GM12878 (cell line): ENCODE data around the gene CELSR3.

Experiments
- EZH2 ChIP-seq: IDR thresholded peaks from 2 replicates; pipeline ENCODE4 v1.6.1; 2012; ENCODE audit warnings: low read depth, mild to moderate bottlenecking, control low read depth, inconsistent platforms, low read length, borderline replicate concordance; ENCODE audit not compliant: control insufficient read depth
- KDM1A ChIP-seq: fragments of 200-600 bp; sonication (generic); IDR thresholded peaks from 2 replicates; pipeline ENCODE4 v1.6.1; 2016; ENCODE audit warnings: borderline replicate concordance
- POLR2A ChIP-seq: IDR thresholded peaks from 2 replicates; pipeline ENCODE4 v1.6.1; 2011; ENCODE audit warnings: low read depth, mild to moderate bottlenecking, low read length
- POLR2AphosphoS5 ChIP-seq: IDR thresholded peaks from 2 replicates; pipeline ENCODE4 v1.6.1; 2011; ENCODE audit warnings: mild to moderate bottlenecking, low read length, inconsistent platforms
- TF ChIP-seq, protein P1 (sequence below): fragments of 450-650 bp; formaldehyde crosslinking; IDR thresholded peaks from 2 replicates; pipeline ENCODE4 v1.4.0; 2020; ENCODE audit warnings: mild to moderate bottlenecking, moderate library complexity
- TF ChIP-seq, protein P2 (sequence below): fragments of 450-650 bp; IDR thresholded peaks from 2 replicates; pipeline ENCODE4 v1.6.1; 2016; ENCODE audit warnings: mild to moderate bottlenecking
- TF ChIP-seq, protein P3 (sequence below), 3 experiments: IDR thresholded peaks in 2 of 3; conservative IDR thresholded peaks in 1 of 3; 2 replicates each; pipeline ENCODE4 v1.5.1; 2011; ENCODE audit warnings: low read depth in 3 of 3, low read length in 3 of 3, mild to moderate bottlenecking in 3 of 3, control low read depth in 2 of 3, moderate library complexity in 2 of 3, inconsistent platforms in 1 of 3, mixed read lengths in 1 of 3; ENCODE audit not compliant: control insufficient read depth in 2 of 3, insufficient read depth in 1 of 3; ENCODE audit errors: extremely low read depth in 1 of 3

DNA sequence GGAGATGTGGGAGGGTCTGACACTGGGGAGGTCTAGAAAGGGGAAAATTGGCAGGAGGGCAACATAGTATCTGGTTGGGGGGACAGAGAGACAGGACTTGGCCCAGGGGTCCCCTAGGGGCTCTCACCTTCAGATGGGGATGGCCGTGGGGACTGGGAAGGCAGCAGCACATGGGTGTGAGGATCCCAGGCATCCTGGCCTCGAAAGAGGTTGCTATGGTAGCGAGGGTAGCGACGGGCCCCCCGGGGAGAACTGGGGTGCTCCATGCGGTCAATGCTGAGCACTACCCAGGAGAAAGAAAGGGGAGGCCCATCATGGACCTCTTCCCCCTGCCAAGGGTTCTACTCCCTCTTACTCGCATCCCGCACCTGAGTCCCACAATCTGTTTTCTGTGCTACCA is 15.0 kb downstream of the CELSR3 start:
- TF ChIP-seq, protein P1, sequence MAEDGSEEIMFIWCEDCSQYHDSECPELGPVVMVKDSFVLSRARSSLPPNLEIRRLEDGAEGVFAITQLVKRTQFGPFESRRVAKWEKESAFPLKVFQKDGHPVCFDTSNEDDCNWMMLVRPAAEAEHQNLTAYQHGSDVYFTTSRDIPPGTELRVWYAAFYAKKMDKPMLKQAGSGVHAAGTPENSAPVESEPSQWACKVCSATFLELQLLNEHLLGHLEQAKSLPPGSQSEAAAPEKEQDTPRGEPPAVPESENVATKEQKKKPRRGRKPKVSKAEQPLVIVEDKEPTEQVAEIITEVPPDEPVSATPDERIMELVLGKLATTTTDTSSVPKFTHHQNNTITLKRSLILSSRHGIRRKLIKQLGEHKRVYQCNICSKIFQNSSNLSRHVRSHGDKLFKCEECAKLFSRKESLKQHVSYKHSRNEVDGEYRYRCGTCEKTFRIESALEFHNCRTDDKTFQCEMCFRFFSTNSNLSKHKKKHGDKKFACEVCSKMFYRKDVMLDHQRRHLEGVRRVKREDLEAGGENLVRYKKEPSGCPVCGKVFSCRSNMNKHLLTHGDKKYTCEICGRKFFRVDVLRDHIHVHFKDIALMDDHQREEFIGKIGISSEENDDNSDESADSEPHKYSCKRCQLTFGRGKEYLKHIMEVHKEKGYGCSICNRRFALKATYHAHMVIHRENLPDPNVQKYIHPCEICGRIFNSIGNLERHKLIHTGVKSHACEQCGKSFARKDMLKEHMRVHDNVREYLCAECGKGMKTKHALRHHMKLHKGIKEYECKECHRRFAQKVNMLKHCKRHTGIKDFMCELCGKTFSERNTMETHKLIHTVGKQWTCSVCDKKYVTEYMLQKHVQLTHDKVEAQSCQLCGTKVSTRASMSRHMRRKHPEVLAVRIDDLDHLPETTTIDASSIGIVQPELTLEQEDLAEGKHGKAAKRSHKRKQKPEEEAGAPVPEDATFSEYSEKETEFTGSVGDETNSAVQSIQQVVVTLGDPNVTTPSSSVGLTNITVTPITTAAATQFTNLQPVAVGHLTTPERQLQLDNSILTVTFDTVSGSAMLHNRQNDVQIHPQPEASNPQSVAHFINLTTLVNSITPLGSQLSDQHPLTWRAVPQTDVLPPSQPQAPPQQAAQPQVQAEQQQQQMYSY (CRISPR knock-in tag) = no peak
- TF ChIP-seq KDM1A (no peak), POLR2AphosphoS5 (no peak), POLR2A (no peak), EZH2 (no peak)
- TF ChIP-seq, protein P2, sequence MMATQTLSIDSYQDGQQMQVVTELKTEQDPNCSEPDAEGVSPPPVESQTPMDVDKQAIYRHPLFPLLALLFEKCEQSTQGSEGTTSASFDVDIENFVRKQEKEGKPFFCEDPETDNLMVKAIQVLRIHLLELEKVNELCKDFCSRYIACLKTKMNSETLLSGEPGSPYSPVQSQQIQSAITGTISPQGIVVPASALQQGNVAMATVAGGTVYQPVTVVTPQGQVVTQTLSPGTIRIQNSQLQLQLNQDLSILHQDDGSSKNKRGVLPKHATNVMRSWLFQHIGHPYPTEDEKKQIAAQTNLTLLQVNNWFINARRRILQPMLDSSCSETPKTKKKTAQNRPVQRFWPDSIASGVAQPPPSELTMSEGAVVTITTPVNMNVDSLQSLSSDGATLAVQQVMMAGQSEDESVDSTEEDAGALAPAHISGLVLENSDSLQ = no peak
- TF ChIP-seq, protein P3, sequence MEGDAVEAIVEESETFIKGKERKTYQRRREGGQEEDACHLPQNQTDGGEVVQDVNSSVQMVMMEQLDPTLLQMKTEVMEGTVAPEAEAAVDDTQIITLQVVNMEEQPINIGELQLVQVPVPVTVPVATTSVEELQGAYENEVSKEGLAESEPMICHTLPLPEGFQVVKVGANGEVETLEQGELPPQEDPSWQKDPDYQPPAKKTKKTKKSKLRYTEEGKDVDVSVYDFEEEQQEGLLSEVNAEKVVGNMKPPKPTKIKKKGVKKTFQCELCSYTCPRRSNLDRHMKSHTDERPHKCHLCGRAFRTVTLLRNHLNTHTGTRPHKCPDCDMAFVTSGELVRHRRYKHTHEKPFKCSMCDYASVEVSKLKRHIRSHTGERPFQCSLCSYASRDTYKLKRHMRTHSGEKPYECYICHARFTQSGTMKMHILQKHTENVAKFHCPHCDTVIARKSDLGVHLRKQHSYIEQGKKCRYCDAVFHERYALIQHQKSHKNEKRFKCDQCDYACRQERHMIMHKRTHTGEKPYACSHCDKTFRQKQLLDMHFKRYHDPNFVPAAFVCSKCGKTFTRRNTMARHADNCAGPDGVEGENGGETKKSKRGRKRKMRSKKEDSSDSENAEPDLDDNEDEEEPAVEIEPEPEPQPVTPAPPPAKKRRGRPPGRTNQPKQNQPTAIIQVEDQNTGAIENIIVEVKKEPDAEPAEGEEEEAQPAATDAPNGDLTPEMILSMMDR (IDR thresholded peaks at IDR 0.05 in 2 of 3, conservative IDR thresholded peaks at IDR 0.05 in 1 of 3; ENCODE audit: control insufficient read depth in 2 of 3, extremely low read depth in 1 of 3, insufficient read depth in 1 of 3, low read depth in 3 of 3, low read length in 3 of 3) = no peak
